ENCODE data around the gene TM6SF1. TPM values are rescaled to one million over a fixed set of nuclear protein-coding genes. Genes with fewer than 3 reads are reported as not detected.

TM6SF1 gene
- polyA plus RNA-seq, 1 donor from 2014 or later: 0.16 TPM

GRCh38 chr15:83153288-83153687 lies 45.8 kb downstream of the TM6SF1 start:
- peaks cover 3% of the 10 kb centered on the region for H3K79me2 ChIP-seq (replicated peaks; ENCODE audit: insufficient read depth, low read length)
- no peak overlapping the region for H3K27ac ChIP-seq (ENCODE audit: low read length)
- H3K27me3 ChIP-seq (ENCODE audit: insufficient read depth, low read depth, low read length): no peaks in the 10 kb centered on the region
- H3K9me2 ChIP-seq (ENCODE audit: insufficient read depth, low read length): no peaks in the 10 kb centered on the region
- no peak overlapping the region for H3K9ac ChIP-seq (ENCODE audit: low read length)
- TF ChIP-seq CTCF (IDR thresholded peaks at IDR 0.05; ENCODE audit: poor library complexity, severe bottlenecking): no peak
- TF ChIP-seq RAD21 (conservative IDR thresholded peaks at IDR 0.05): no peak
- TF ChIP-seq TAF1 (IDR thresholded peaks at IDR 0.05; ENCODE audit: low read depth): no peak
- no peak for TF ChIP-seq EZH2 (IDR thresholded peaks at IDR 0.05; ENCODE audit: borderline replicate concordance, insufficient read depth, low read length, poor library complexity, severe bottlenecking)
- no peak for TF ChIP-seq SMC3 (conservative IDR thresholded peaks at IDR 0.05; ENCODE audit: poor library complexity)
- TF ChIP-seq MXI1 (conservative IDR thresholded peaks at IDR 0.05; ENCODE audit: poor library complexity, severe bottlenecking): no peak
- no peak for TF ChIP-seq REST (IDR thresholded peaks at IDR 0.05; ENCODE audit: borderline replicate concordance)
- TF ChIP-seq EP300 (conservative IDR thresholded peaks at IDR 0.05; ENCODE audit: poor library complexity, severe bottlenecking): no peak
- H2AFZ ChIP-seq (ENCODE audit: low read depth, low read length): no peak overlapping the region
- no peaks in the 10 kb centered on the region for H3F3A ChIP-seq (ENCODE audit: insufficient read depth, low read length, poor library complexity, severe bottlenecking)
- H3K4me3 ChIP-seq (ENCODE audit: low read length): no peak overlapping the region
- no peaks in the 10 kb centered on the region for H3K9me3 ChIP-seq (ENCODE audit: low read length)
- no peaks in the 10 kb centered on the region for H4K20me1 ChIP-seq (ENCODE audit: insufficient read depth)
- H3K36me3 ChIP-seq (ENCODE audit: insufficient read depth, low read length): peaks cover 26% of the 10 kb centered on the region
- no peak overlapping the region for H3K4me2 ChIP-seq (ENCODE audit: low read length)

- TF ChIP-seq TAF1 (IDR thresholded peaks at IDR 0.05; ENCODE audit: low read depth): no peak
- TF ChIP-seq REST (IDR thresholded peaks at IDR 0.05; ENCODE audit: borderline replicate concordance): no peak
- no peak for TF ChIP-seq RAD21 (conservative IDR thresholded peaks at IDR 0.05)
- no peak for TF ChIP-seq SMC3 (conservative IDR thresholded peaks at IDR 0.05; ENCODE audit: poor library complexity)
- no peak for TF ChIP-seq CTCF (IDR thresholded peaks at IDR 0.05; ENCODE audit: poor library complexity, severe bottlenecking)
- TF ChIP-seq EP300 (conservative IDR thresholded peaks at IDR 0.05; ENCODE audit: poor library complexity, severe bottlenecking): no peak
- TF ChIP-seq EZH2 (IDR thresholded peaks at IDR 0.05; ENCODE audit: borderline replicate concordance, insufficient read depth, low read length, poor library complexity, severe bottlenecking): no peak
- no peak for TF ChIP-seq POLR2AphosphoS5 (IDR thresholded peaks at IDR 0.05)
- no peak for TF ChIP-seq MXI1 (conservative IDR thresholded peaks at IDR 0.05; ENCODE audit: poor library complexity, severe bottlenecking)
Observed at GRCh38 chr15:83155942-83156341, 48.5 kb downstream of the TM6SF1 start.

More at GRCh38 chr15:83155942-83156341, 48.5 kb downstream of the TM6SF1 start:
- no peak overlapping the region for H3K27ac ChIP-seq (ENCODE audit: low read length)
- no peak overlapping the region for H3K4me3 ChIP-seq (ENCODE audit: low read length)
- no peaks in the 10 kb centered on the region for H3K9me3 ChIP-seq (ENCODE audit: low read length)
- no peak overlapping the region for H3K9ac ChIP-seq (ENCODE audit: low read length)
- peaks cover 13% of the 10 kb centered on the region for H3K79me2 ChIP-seq (replicated peaks; ENCODE audit: insufficient read depth, low read length)
- H3K27me3 ChIP-seq (ENCODE audit: insufficient read depth, low read depth, low read length): no peaks in the 10 kb centered on the region
- H3K36me3 ChIP-seq (ENCODE audit: insufficient read depth, low read length): peaks cover 9% of the 10 kb centered on the region
- H3K9me2 ChIP-seq (ENCODE audit: insufficient read depth, low read length): no peaks in the 10 kb centered on the region
- no peaks in the 10 kb centered on the region for H3F3A ChIP-seq (ENCODE audit: insufficient read depth, low read length, poor library complexity, severe bottlenecking)
- no peak overlapping the region for H2AFZ ChIP-seq (ENCODE audit: low read depth, low read length)
- H3K4me2 ChIP-seq (ENCODE audit: low read length): no peak overlapping the region
- H4K20me1 ChIP-seq (ENCODE audit: insufficient read depth): no peaks in the 10 kb centered on the region
